ENCODE results near the gene IFNAR2.

The IFNAR2 gene

DNA sequence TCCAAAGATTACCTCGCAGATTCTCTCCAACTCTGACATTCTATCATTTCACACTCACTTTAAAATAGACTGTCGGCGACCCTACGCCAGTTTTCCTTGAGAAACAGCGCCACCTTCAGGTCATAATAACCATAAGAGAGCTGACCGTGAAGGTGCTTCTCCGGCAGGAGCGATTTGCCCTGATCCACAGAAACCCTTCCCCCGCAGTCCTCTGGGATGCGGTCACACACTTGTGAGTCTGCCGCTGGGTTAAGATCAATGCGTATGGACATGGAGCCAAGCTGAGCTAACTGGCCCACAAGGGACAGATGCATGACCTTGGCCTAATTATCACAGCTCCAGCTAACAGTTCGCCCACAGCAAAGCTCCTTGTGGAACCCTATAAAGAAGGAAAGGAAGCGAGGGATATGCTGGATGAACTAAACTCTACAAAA is 32.8 kb upstream of the IFNAR2 start:
- Histone ChIP-seq H3K36me3 (ENCODE audit: control insufficient read depth in 2 of 2, insufficient read depth in 1 of 2, low read length in 2 of 2) (no peaks in the 10 kb centered on the region), H3K27ac (ENCODE audit: extremely low read depth, low read depth, low read length) (no peak overlapping the region), H3K9me3 (ENCODE audit: control insufficient read depth, insufficient read depth, low read depth, low read length) (no peaks in the 10 kb centered on the region), H3K4me1 (ENCODE audit: control insufficient read depth, insufficient read depth, low read length) (no peaks in the 10 kb centered on the region), H3K4me3 (ENCODE audit: low read depth, low read length) (no peak overlapping the region)
- ChIA-PET CTCF (interaction anchor here (0.5 to 4.2 kb wide), 64 partner anchors 10 to 699 kb away, joined by 3 to 60 read pairs (median 4); partner anchors contain the start of genes IFNAR1, OLIG2, PAXBP1 and TMEM50B), POLR2A (no interaction called here)
- TF ChIP-seq CTCF (tag by site-specific recombination; IDR thresholded peaks at IDR 0.05) (peak; percentile 88), ZNF571 (tag by site-specific recombination; IDR thresholded peaks at IDR 0.05) (no peak), ZNF660 (tag by site-specific recombination; IDR thresholded peaks at IDR 0.05) (peak; percentile 90), ZNF561 (tag by site-specific recombination; IDR thresholded peaks at IDR 0.05; ENCODE audit: borderline replicate concordance) (peak; percentile 55; the same call in 1 of the 2 replicates), ZNF530 (tag by site-specific recombination; IDR thresholded peaks at IDR 0.05; ENCODE audit: low read depth) (no peak), YY2 (tag by site-specific recombination; IDR thresholded peaks at IDR 0.05) (no peak), ZEB2 (tag by site-specific recombination; IDR thresholded peaks at IDR 0.05) (peak; percentile 38; the same call in 1 of the 2 replicates), ZFHX2 (tag by site-specific recombination; conservative IDR thresholded peaks at IDR 0.05) (no peak; the same call in 1 of the 2 replicates), ZNF341 (tag by site-specific recombination; IDR thresholded peaks at IDR 0.05; ENCODE audit: low read depth) (no peak), ZNF394 (tag by site-specific recombination; IDR thresholded peaks at IDR 0.05; ENCODE audit: borderline replicate concordance) (peak; percentile 68), ZSCAN4 (tag by site-specific recombination; IDR thresholded peaks at IDR 0.05) (no peak), SP7 (tag by site-specific recombination; IDR thresholded peaks at IDR 0.05) (peak; percentile 48; the same call in 1 of the 2 replicates), ZNF19 (tag by site-specific recombination; IDR thresholded peaks at IDR 0.05; ENCODE audit: low read depth) (no peak), ZBTB6 (tag by site-specific recombination; IDR thresholded peaks at IDR 0.05) (no peak), ZNF426 (tag by site-specific recombination; IDR thresholded peaks at IDR 0.05) (no peak), ZNF324 (tag by site-specific recombination; IDR thresholded peaks at IDR 0.05) (0 out of 2 replicates have a peak, but pooled peaks have one; percentile 20), TRIM28 (IDR thresholded peaks at IDR 0.05; ENCODE audit: borderline replicate concordance, low read length) (peak; percentile 29; the same call in 1 of the 2 replicates), ZBTB17 (tag by site-specific recombination; IDR thresholded peaks at IDR 0.05) (peak; percentile 88), ZNF654 (tag by site-specific recombination; IDR thresholded peaks at IDR 0.05; ENCODE audit: low read depth) (peak; percentile 91), ZNF777 (tag by site-specific recombination; IDR thresholded peaks at IDR 0.05; ENCODE audit: borderline replicate concordance) (no peak), PBX3 (CRISPR knock-in tag; IDR thresholded peaks at IDR 0.05) (no peak), ZNF433 (tag by site-specific recombination; IDR thresholded peaks at IDR 0.05; ENCODE audit: low read depth) (no peak), ZNF223 (tag by site-specific recombination; IDR thresholded peaks at IDR 0.05) (no peak)
- TF ChIP-seq, protein P1, sequence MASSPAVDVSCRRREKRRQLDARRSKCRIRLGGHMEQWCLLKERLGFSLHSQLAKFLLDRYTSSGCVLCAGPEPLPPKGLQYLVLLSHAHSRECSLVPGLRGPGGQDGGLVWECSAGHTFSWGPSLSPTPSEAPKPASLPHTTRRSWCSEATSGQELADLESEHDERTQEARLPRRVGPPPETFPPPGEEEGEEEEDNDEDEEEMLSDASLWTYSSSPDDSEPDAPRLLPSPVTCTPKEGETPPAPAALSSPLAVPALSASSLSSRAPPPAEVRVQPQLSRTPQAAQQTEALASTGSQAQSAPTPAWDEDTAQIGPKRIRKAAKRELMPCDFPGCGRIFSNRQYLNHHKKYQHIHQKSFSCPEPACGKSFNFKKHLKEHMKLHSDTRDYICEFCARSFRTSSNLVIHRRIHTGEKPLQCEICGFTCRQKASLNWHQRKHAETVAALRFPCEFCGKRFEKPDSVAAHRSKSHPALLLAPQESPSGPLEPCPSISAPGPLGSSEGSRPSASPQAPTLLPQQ (tag by site-specific recombination; IDR thresholded peaks at IDR 0.05): 0 out of 2 replicates have a peak, but pooled peaks have one; percentile 19
- TF ChIP-seq, protein P2, sequence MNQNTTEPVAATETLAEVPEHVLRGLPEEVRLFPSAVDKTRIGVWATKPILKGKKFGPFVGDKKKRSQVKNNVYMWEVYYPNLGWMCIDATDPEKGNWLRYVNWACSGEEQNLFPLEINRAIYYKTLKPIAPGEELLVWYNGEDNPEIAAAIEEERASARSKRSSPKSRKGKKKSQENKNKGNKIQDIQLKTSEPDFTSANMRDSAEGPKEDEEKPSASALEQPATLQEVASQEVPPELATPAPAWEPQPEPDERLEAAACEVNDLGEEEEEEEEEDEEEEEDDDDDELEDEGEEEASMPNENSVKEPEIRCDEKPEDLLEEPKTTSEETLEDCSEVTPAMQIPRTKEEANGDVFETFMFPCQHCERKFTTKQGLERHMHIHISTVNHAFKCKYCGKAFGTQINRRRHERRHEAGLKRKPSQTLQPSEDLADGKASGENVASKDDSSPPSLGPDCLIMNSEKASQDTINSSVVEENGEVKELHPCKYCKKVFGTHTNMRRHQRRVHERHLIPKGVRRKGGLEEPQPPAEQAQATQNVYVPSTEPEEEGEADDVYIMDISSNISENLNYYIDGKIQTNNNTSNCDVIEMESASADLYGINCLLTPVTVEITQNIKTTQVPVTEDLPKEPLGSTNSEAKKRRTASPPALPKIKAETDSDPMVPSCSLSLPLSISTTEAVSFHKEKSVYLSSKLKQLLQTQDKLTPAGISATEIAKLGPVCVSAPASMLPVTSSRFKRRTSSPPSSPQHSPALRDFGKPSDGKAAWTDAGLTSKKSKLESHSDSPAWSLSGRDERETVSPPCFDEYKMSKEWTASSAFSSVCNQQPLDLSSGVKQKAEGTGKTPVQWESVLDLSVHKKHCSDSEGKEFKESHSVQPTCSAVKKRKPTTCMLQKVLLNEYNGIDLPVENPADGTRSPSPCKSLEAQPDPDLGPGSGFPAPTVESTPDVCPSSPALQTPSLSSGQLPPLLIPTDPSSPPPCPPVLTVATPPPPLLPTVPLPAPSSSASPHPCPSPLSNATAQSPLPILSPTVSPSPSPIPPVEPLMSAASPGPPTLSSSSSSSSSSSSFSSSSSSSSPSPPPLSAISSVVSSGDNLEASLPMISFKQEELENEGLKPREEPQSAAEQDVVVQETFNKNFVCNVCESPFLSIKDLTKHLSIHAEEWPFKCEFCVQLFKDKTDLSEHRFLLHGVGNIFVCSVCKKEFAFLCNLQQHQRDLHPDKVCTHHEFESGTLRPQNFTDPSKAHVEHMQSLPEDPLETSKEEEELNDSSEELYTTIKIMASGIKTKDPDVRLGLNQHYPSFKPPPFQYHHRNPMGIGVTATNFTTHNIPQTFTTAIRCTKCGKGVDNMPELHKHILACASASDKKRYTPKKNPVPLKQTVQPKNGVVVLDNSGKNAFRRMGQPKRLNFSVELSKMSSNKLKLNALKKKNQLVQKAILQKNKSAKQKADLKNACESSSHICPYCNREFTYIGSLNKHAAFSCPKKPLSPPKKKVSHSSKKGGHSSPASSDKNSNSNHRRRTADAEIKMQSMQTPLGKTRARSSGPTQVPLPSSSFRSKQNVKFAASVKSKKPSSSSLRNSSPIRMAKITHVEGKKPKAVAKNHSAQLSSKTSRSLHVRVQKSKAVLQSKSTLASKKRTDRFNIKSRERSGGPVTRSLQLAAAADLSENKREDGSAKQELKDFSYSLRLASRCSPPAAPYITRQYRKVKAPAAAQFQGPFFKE (tag by site-specific recombination; IDR thresholded peaks at IDR 0.05; ENCODE audit: borderline replicate concordance): no peak
